GM19395 (cell line): Measurements from ENCODE around the gene SLC6A20.

Experiments used
- ATAC-seq: cut with Tn5 transposase; IDR thresholded peaks from one replicate; pipeline ENCODE4 v1.9.1; 2021; ENCODE audit warnings: mild to moderate bottlenecking, moderate library complexity; ENCODE audit not compliant: unreplicated experiment

The SLC6A20 gene

GRCh38 chr3:45795882-45796765 lies at the start of gene SLC6A20:
SLC6A20 (minus strand) TSS chr3:45796536; CDS start chr3:45796419, 117 bp downstream.
- ATAC-seq: no peak

- ATAC-seq: no peak
These were observed 48.3 kb upstream of the SLC6A20 start for GRCh38 chr3:45844616-45845015.

- no peak for ATAC-seq
These were observed 46.7 kb upstream of the SLC6A20 start for GRCh38 chr3:45842851-45843625.

- peak; percentile 95 for ATAC-seq
These were observed 45.6 kb upstream of the SLC6A20 start, which contains the start of gene LZTFL1 for GRCh38 chr3:45841757-45842491. LZTFL1 (minus strand) TSS chr3:45842119; CDS start chr3:45841991, 128 bp downstream.

- ATAC-seq: peak; percentile 25
These were observed 45.1 kb upstream of the SLC6A20 start for GRCh38 chr3:45841420-45841756.

GRCh38 chr3:45838466-45838865 lies 42.1 kb upstream of the SLC6A20 start:
- ATAC-seq: no peak

- ATAC-seq: no peak
These were observed 36.4 kb upstream of the SLC6A20 start for GRCh38 chr3:45832699-45833098.

- ATAC-seq: no peak
These were observed 33.8 kb upstream of the SLC6A20 start for GRCh38 chr3:45830121-45830520.

GRCh38 chr3:45826908-45827307 lies 30.6 kb upstream of the SLC6A20 start:
- no peak for ATAC-seq

GRCh38 chr3:45826321-45826720 lies 30.0 kb upstream of the SLC6A20 start:
- ATAC-seq: no peak

GRCh38 chr3:45821127-45821526 lies 24.8 kb upstream of the SLC6A20 start:
- ATAC-seq: no peak

GRCh38 chr3:45819543-45819942 lies 23.2 kb upstream of the SLC6A20 start:
- ATAC-seq: no peak

- ATAC-seq: no peak
These were observed 21.6 kb upstream of the SLC6A20 start for GRCh38 chr3:45817831-45818522.

GRCh38 chr3:45816544-45816943 lies 20.2 kb upstream of the SLC6A20 start:
- no peak for ATAC-seq

- ATAC-seq: no peak
These were observed 18.0 kb upstream of the SLC6A20 start for GRCh38 chr3:45814322-45814721.

- no peak for ATAC-seq
These were observed 11.6 kb upstream of the SLC6A20 start for GRCh38 chr3:45807681-45808540.

GRCh38 chr3:45807133-45807532 lies 10.8 kb upstream of the SLC6A20 start:
- ATAC-seq: no peak

- no peak for ATAC-seq
These were observed 9.7 kb upstream of the SLC6A20 start for GRCh38 chr3:45806072-45806471.

GRCh38 chr3:45803252-45803935 lies 7.1 kb upstream of the SLC6A20 start:
- ATAC-seq: no peak
